Measurements from ENCODE around the gene MISP3.
"Not testable (repeated sequence)": the region's sequence is repeated elsewhere in the genome, so short reads cannot be mapped to it uniquely, and the experiment has no call there.

Gene MISP3

GRCh38 chr19:14047866-14048265, 24.7 kb upstream of the MISP3 start:
- DNase-seq; H3K27me3 ChIP-seq (replicated peaks in 2 of 5; ENCODE audit: control insufficient read depth in 4 of 5, insufficient read depth in 5 of 5, low read length in 4 of 5); H3K4me3 ChIP-seq (ENCODE audit: control insufficient read depth in 1 of 7, extremely low read depth in 1 of 7, insufficient read depth in 4 of 7, low read depth in 2 of 7, low read length in 6 of 7); H3K9me3 ChIP-seq (ENCODE audit: control extremely low read depth in 1 of 5, control insufficient read depth in 4 of 5, insufficient read depth in 2 of 5, low read depth in 1 of 5, low read length in 4 of 5); H3K27ac ChIP-seq (ENCODE audit: insufficient read depth in 1 of 2, low read depth in 1 of 2, low read length in 2 of 2, poor library complexity in 1 of 2, severe bottlenecking in 2 of 2); POLR2A ChIA-PET; H3K4me1 ChIP-seq (ENCODE audit: control extremely low read depth in 1 of 4, control insufficient read depth in 4 of 4, insufficient read depth in 4 of 4, low read length in 3 of 4): not testable (repeated sequence)
- peaks cover 0 to 52% (median 38%) of the 10 kb centered on the region in 4 experiments for H3K36me3 ChIP-seq (ENCODE audit: control insufficient read depth in 4 of 4, insufficient read depth in 4 of 4, low read length in 3 of 4)
- WGBS (ENCODE audit: insufficient coverage) = 100% methylated on average over 6 of the region's 10 CpGs
- CTCF ChIA-PET = interaction anchor here (0.8 to 6.3 kb wide), 13 partner anchors 8 to 167 kb away, joined by 3 to 46 read pairs (median 4); partner anchors contain the start of genes IL27RA and PALM3

GRCh38 chr19:14048443-14049153, 24.0 kb upstream of the MISP3 start:
- POLR2A ChIA-PET = no interaction called here
- DNase-seq = peak; percentile 64 to 79 (median 70)
- WGBS (ENCODE audit: insufficient coverage) = 100% methylated on average over 2 of the region's 8 CpGs

GRCh38 chr19:14050512-14050911, 22.1 kb upstream of the MISP3 start:
- H3K27ac ChIP-seq (ENCODE audit: insufficient read depth in 1 of 2, low read depth in 1 of 2, low read length in 2 of 2, poor library complexity in 1 of 2, severe bottlenecking in 2 of 2) = no peak overlapping the region
- no CpG with 5 or more reads among the region's 4 CpGs for WGBS (ENCODE audit: insufficient coverage)
- no peak for DNase-seq
- CTCF ChIA-PET = interaction anchor here (1.0 to 6.3 kb wide), 5 partner anchors 10 to 169 kb away, joined by 3 to 46 read pairs (median 5); partner anchors contain the start of gene PALM3
- H3K27me3 ChIP-seq (replicated peaks in 2 of 5; ENCODE audit: control insufficient read depth in 4 of 5, insufficient read depth in 5 of 5, low read length in 4 of 5) = peaks cover 0 to 4% (median 0%) of the 10 kb centered on the region in 5 experiments
- H3K4me1 ChIP-seq (ENCODE audit: control extremely low read depth in 1 of 4, control insufficient read depth in 4 of 4, insufficient read depth in 4 of 4, low read length in 3 of 4) = peaks cover 0 to 3% (median 3%) of the 10 kb centered on the region in 4 experiments
- no peak overlapping the region for H3K4me3 ChIP-seq (ENCODE audit: control insufficient read depth in 1 of 7, extremely low read depth in 1 of 7, insufficient read depth in 4 of 7, low read depth in 2 of 7, low read length in 6 of 7)
- peaks cover 0 to 54% (median 37%) of the 10 kb centered on the region in 4 experiments for H3K36me3 ChIP-seq (ENCODE audit: control insufficient read depth in 4 of 4, insufficient read depth in 4 of 4, low read length in 3 of 4)
- H3K9me3 ChIP-seq (ENCODE audit: control extremely low read depth in 1 of 5, control insufficient read depth in 4 of 5, insufficient read depth in 2 of 5, low read depth in 1 of 5, low read length in 4 of 5) = no peaks in the 10 kb centered on the region
- POLR2A ChIA-PET = interaction anchor here (0.6 kb wide), 1 partner anchor 18 kb away, joined by 3 read pairs; no protein-coding TSS in a partner anchor

More at GRCh38 chr19:14048443-14049153, 24.0 kb upstream of the MISP3 start:
- CTCF ChIA-PET = interaction anchor here (0.6 to 6.3 kb wide), 17 partner anchors 9 to 370 kb away, joined by 3 to 46 read pairs (median 4); partner anchors contain the start of genes DDX39A, IL27RA and PALM3
- H3K27ac ChIP-seq (ENCODE audit: insufficient read depth in 1 of 2, low read depth in 1 of 2, low read length in 2 of 2, poor library complexity in 1 of 2, severe bottlenecking in 2 of 2) = no peak overlapping the region
- H3K36me3 ChIP-seq (ENCODE audit: control insufficient read depth in 4 of 4, insufficient read depth in 4 of 4, low read length in 3 of 4) = peaks cover 0 to 59% (median 38%) of the 10 kb centered on the region in 4 experiments
- no peak overlapping the region for H3K4me3 ChIP-seq (ENCODE audit: control insufficient read depth in 1 of 7, extremely low read depth in 1 of 7, insufficient read depth in 4 of 7, low read depth in 2 of 7, low read length in 6 of 7)
- H3K4me1 ChIP-seq (ENCODE audit: control extremely low read depth in 1 of 4, control insufficient read depth in 4 of 4, insufficient read depth in 4 of 4, low read length in 3 of 4) = peaks cover 0 to 3% (median 1%) of the 10 kb centered on the region in 4 experiments
- H3K9me3 ChIP-seq (ENCODE audit: control extremely low read depth in 1 of 5, control insufficient read depth in 4 of 5, insufficient read depth in 2 of 5, low read depth in 1 of 5, low read length in 4 of 5) = no peaks in the 10 kb centered on the region
- H3K27me3 ChIP-seq (replicated peaks in 2 of 5; ENCODE audit: control insufficient read depth in 4 of 5, insufficient read depth in 5 of 5, low read length in 4 of 5) = no peaks in the 10 kb centered on the region

- ChIA-PET CTCF (interaction anchor here (0.6 to 6.3 kb wide), 6 partner anchors 8 to 158 kb away, joined by 3 to 46 read pairs (median 5); partner anchors contain the start of gene PALM3), POLR2A (interaction anchor here (0.6 kb wide), 1 partner anchor 18 kb away, joined by 3 read pairs; no protein-coding TSS in a partner anchor)
- not testable (repeated sequence) for H3K4me1 ChIP-seq (ENCODE audit: control extremely low read depth in 1 of 4, control insufficient read depth in 4 of 4, insufficient read depth in 4 of 4, low read length in 3 of 4); H3K27me3 ChIP-seq (replicated peaks in 2 of 5; ENCODE audit: control insufficient read depth in 4 of 5, insufficient read depth in 5 of 5, low read length in 4 of 5); H3K27ac ChIP-seq (ENCODE audit: insufficient read depth in 1 of 2, low read depth in 1 of 2, low read length in 2 of 2, poor library complexity in 1 of 2, severe bottlenecking in 2 of 2); H3K9me3 ChIP-seq (ENCODE audit: control extremely low read depth in 1 of 5, control insufficient read depth in 4 of 5, insufficient read depth in 2 of 5, low read depth in 1 of 5, low read length in 4 of 5); DNase-seq; H3K4me3 ChIP-seq (ENCODE audit: control insufficient read depth in 1 of 7, extremely low read depth in 1 of 7, insufficient read depth in 4 of 7, low read depth in 2 of 7, low read length in 6 of 7)
- WGBS (ENCODE audit: insufficient coverage) = 96% methylated on average over 8 of the region's 11 CpGs
- peaks cover 0 to 52% (median 36%) of the 10 kb centered on the region in 4 experiments for H3K36me3 ChIP-seq (ENCODE audit: control insufficient read depth in 4 of 4, insufficient read depth in 4 of 4, low read length in 3 of 4)
Measured at GRCh38 chr19:14050961-14051360, 21.6 kb upstream of the MISP3 start.

- H3K4me1 ChIP-seq (ENCODE audit: control extremely low read depth in 1 of 4, control insufficient read depth in 4 of 4, insufficient read depth in 4 of 4, low read length in 3 of 4) = peaks cover 0 to 3% (median 2%) of the 10 kb centered on the region in 4 experiments
- no peaks in the 10 kb centered on the region for H3K9me3 ChIP-seq (ENCODE audit: control extremely low read depth in 1 of 5, control insufficient read depth in 4 of 5, insufficient read depth in 2 of 5, low read depth in 1 of 5, low read length in 4 of 5)
- WGBS (ENCODE audit: insufficient coverage) = 85% methylated on average over 3 of the region's 9 CpGs
- ChIA-PET CTCF (interaction anchor here (1.3 to 6.3 kb wide), 5 partner anchors 8 to 134 kb away, joined by 3 to 46 read pairs (median 7); partner anchors contain the start of gene PALM3), POLR2A (interaction anchor here (0.6 kb wide), 1 partner anchor 121 kb away, joined by 3 read pairs; no protein-coding TSS in a partner anchor)
- no peak overlapping the region for H3K27ac ChIP-seq (ENCODE audit: insufficient read depth in 1 of 2, low read depth in 1 of 2, low read length in 2 of 2, poor library complexity in 1 of 2, severe bottlenecking in 2 of 2)
- peaks cover 0 to 47% (median 31%) of the 10 kb centered on the region in 4 experiments for H3K36me3 ChIP-seq (ENCODE audit: control insufficient read depth in 4 of 4, insufficient read depth in 4 of 4, low read length in 3 of 4)
- DNase-seq = no peak
- peaks cover 0 to 14% (median 0%) of the 10 kb centered on the region in 5 experiments for H3K27me3 ChIP-seq (replicated peaks in 2 of 5; ENCODE audit: control insufficient read depth in 4 of 5, insufficient read depth in 5 of 5, low read length in 4 of 5)
- H3K4me3 ChIP-seq (ENCODE audit: control insufficient read depth in 1 of 7, extremely low read depth in 1 of 7, insufficient read depth in 4 of 7, low read depth in 2 of 7, low read length in 6 of 7) = no peak overlapping the region
Measured at GRCh38 chr19:14051980-14052379, 20.6 kb upstream of the MISP3 start.

GRCh38 chr19:14052470-14052869, 20.1 kb upstream of the MISP3 start:
- Histone ChIP-seq H3K4me1 (ENCODE audit: control extremely low read depth in 1 of 4, control insufficient read depth in 4 of 4, insufficient read depth in 4 of 4, low read length in 3 of 4) (peaks cover 0 to 4% (median 2%) of the 10 kb centered on the region in 4 experiments), H3K27ac (ENCODE audit: insufficient read depth in 1 of 2, low read depth in 1 of 2, low read length in 2 of 2, poor library complexity in 1 of 2, severe bottlenecking in 2 of 2) (no peak overlapping the region), H3K27me3 (replicated peaks in 2 of 5; ENCODE audit: control insufficient read depth in 4 of 5, insufficient read depth in 5 of 5, low read length in 4 of 5) (peaks cover 0 to 14% (median 0%) of the 10 kb centered on the region in 5 experiments), H3K9me3 (ENCODE audit: control extremely low read depth in 1 of 5, control insufficient read depth in 4 of 5, insufficient read depth in 2 of 5, low read depth in 1 of 5, low read length in 4 of 5) (no peaks in the 10 kb centered on the region), H3K4me3 (ENCODE audit: control insufficient read depth in 1 of 7, extremely low read depth in 1 of 7, insufficient read depth in 4 of 7, low read depth in 2 of 7, low read length in 6 of 7) (no peak overlapping the region), H3K36me3 (ENCODE audit: control insufficient read depth in 4 of 4, insufficient read depth in 4 of 4, low read length in 3 of 4) (peaks cover 0 to 47% (median 31%) of the 10 kb centered on the region in 4 experiments)
- 97% methylated on average over 3 of the region's 6 CpGs for WGBS (ENCODE audit: insufficient coverage)
- ChIA-PET CTCF (interaction anchor here (0.6 to 1.6 kb wide), 7 partner anchors 9 to 167 kb away, joined by 3 to 7 read pairs (median 4); no protein-coding TSS in a partner anchor), POLR2A (interaction anchor here (0.6 kb wide), 2 partner anchors 60 to 120 kb away, joined by 3 to 4 read pairs; a partner anchor contains a TSS)
- no peak for DNase-seq

All from common myeloid progenitor, CD34-positive (primary cell).